ENCODE results near the gene SYP.

Gene SYP

DNA sequence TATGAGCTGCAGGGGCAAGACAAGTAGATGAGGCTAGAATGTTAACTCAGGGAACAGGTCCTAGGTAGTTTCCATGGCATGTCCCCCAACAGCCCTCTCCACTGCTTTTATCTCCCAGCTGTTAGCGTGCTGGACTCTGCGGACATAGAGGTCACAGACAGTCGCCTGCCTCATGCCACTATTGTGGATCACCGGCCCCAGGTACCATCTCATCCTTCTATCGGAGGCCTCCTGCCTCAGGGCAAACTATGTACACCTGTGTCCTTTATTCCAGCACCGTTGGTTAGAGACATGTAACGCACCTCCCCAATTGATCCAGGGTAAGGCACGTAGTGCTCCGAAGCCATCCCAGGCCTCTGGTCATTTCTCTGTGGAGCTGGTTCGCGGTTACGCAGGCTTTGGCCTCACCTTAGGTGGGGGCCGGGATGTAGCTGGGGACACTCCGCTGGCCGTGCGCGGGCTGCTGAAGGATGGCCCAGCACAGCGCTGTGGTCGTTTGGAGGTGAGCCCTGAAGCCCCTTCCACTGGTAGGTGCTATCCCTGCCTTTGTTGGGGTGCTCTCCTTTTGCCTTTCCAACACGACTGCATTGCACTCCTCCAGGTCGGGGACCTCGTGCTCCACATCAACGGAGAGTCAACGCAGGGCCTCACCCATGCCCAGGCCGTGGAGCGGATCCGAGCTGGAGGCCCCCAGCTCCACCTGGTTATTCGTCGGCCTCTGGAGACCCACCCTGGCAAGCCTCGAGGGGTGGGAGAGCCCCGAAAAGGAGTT is 35.2 kb downstream of the SYP start:
- no peaks in the 10 kb centered on the region for H4K20me1 ChIP-seq (ENCODE audit: insufficient read depth, low read length)
- H3K36me3 ChIP-seq (ENCODE audit: insufficient read depth, low read length), result no peaks in the 10 kb centered on the region
- H2AFZ ChIP-seq (ENCODE audit: low read depth, low read length), result no peak overlapping the region
- H3K27ac ChIP-seq (ENCODE audit: low read length), result no peak overlapping the region
- peaks cover 53% of the 10 kb centered on the region for H3K4me1 ChIP-seq (ENCODE audit: insufficient read depth, low read length)
- no peaks in the 10 kb centered on the region for H3K9me3 ChIP-seq (ENCODE audit: insufficient read depth, low read length, severe bottlenecking)
- H3K4me2 ChIP-seq (ENCODE audit: insufficient read depth, low read length), result peak overlapping the region; percentile 70
- H3K27me3 ChIP-seq (ENCODE audit: insufficient read depth, low read length, poor library complexity), result no peaks in the 10 kb centered on the region
- no peak overlapping the region for H3K9ac ChIP-seq (ENCODE audit: low read depth, low read length)
- ATAC-seq (ENCODE audit: insufficient read depth, low read depth) (no peak), DNase-seq (no peak)
- H3K79me2 ChIP-seq (ENCODE audit: insufficient read depth, low read length), result no peaks in the 10 kb centered on the region
- no peak overlapping the region; a peak in 1 of 4 replicates for H3K4me3 ChIP-seq (ENCODE audit: low read depth in 1 of 2, low read length in 2 of 2)
- TF ChIP-seq EZH2 (IDR thresholded peaks at IDR 0.05; ENCODE audit: borderline replicate concordance, low read depth, low read length, severe bottlenecking), result no peak
- TF ChIP-seq, protein P1, sequence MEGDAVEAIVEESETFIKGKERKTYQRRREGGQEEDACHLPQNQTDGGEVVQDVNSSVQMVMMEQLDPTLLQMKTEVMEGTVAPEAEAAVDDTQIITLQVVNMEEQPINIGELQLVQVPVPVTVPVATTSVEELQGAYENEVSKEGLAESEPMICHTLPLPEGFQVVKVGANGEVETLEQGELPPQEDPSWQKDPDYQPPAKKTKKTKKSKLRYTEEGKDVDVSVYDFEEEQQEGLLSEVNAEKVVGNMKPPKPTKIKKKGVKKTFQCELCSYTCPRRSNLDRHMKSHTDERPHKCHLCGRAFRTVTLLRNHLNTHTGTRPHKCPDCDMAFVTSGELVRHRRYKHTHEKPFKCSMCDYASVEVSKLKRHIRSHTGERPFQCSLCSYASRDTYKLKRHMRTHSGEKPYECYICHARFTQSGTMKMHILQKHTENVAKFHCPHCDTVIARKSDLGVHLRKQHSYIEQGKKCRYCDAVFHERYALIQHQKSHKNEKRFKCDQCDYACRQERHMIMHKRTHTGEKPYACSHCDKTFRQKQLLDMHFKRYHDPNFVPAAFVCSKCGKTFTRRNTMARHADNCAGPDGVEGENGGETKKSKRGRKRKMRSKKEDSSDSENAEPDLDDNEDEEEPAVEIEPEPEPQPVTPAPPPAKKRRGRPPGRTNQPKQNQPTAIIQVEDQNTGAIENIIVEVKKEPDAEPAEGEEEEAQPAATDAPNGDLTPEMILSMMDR (IDR thresholded peaks at IDR 0.05; ENCODE audit: borderline replicate concordance, extremely low read depth, low read length, poor library complexity, severe bottlenecking), result no peak

DNA sequence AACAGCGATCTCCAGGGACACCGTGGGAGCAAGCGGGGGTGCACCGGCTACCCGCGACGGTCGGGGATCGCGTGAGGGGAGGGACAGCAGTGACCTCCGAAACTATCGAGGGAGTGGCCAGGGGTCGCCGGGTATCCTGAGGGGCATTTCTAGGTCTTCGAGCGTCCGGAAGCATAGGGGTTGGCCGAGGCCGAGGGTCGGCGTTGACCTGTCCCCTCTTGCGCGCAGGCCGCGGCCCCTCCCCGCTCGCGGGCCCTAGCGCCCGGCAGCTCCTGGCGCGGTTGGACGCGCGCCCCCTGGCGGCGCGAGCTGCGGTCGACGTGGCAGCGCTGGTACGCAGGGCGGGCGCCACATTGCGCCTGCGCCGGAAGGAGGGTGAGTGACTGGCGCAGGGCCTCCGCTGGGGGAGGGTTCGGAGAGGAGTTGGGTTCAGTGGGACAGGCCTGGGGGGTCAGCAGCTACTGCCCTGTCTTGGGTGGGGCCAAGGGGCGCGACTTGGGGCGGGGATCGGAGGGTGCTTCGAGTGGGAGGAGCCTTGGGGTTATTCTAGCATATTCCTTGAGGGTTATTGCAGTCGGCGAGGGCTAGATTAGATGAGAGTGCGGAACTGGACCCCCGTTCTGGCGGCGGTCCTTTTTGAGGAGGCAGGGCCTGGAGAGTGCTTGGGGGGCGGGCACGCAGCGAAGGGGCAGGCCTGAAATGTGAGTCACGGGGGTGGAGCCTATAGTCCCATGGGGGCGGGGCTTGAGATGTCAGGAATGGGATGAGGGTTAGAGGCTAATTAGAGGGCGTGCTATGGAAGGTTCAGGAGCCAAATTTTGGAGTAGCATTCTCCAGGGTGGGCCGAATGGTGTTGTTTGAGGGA is 36.2 kb downstream of the SYP start:
- Histone ChIP-seq H3K36me3 (ENCODE audit: insufficient read depth, low read length) (no peaks in the 10 kb centered on the region), H3K4me2 (ENCODE audit: insufficient read depth, low read length) (peak overlapping the region; percentile 70), H3K4me1 (ENCODE audit: insufficient read depth, low read length) (peaks cover 53% of the 10 kb centered on the region), H2AFZ (ENCODE audit: low read depth, low read length) (peak overlapping the region; percentile 87), H3K27ac (ENCODE audit: low read length) (peak overlapping the region; percentile 89), H3K9me3 (ENCODE audit: insufficient read depth, low read length, severe bottlenecking) (no peaks in the 10 kb centered on the region), H3K27me3 (ENCODE audit: insufficient read depth, low read length, poor library complexity) (no peaks in the 10 kb centered on the region), H4K20me1 (ENCODE audit: insufficient read depth, low read length) (no peaks in the 10 kb centered on the region), H3K4me3 (ENCODE audit: low read depth in 1 of 2, low read length in 2 of 2) (peak overlapping the region in 1 of 2 experiments; percentile 59; a peak in 2 of 4 replicates), H3K9ac (ENCODE audit: low read depth, low read length) (peak overlapping the region; percentile 68), H3K79me2 (ENCODE audit: insufficient read depth, low read length) (no peaks in the 10 kb centered on the region)
- peak; percentile 73 for ATAC-seq (ENCODE audit: insufficient read depth, low read depth)
- DNase-seq, result peak; percentile 86
- TF ChIP-seq, protein P1 (IDR thresholded peaks at IDR 0.05; ENCODE audit: borderline replicate concordance, extremely low read depth, low read length, poor library complexity, severe bottlenecking), result peak; percentile 85
- TF ChIP-seq EZH2 (IDR thresholded peaks at IDR 0.05; ENCODE audit: borderline replicate concordance, low read depth, low read length, severe bottlenecking), result no peak

DNA sequence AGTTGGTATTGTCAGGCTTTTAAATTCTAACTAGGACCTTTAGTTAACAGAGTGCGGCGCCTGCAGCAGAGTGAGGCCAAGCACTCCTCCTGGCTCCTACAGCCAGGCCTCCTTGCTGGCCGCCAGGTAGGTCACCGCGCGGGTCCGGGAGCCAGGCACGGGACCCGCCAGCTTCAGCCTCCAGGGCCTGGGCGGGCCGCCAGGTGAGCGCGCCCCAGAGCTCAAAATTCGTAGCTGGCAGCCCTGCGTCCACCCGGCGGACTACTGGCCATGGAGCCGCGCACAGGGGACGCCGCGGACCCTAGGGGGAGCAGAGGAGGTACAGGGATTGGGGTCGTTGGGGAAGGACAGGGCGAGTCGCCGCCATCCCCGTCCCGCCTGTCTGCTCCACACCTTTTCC is 37.4 kb downstream of the SYP start, which contains the start of gene MAGIX:
Gene MAGIX (plus strand): TSS at position 139 of the 400 bp plus-strand sequence. CDS start 132 bp downstream, at position 271.
- peak within 1 kb of the TSS; percentile 70 for H3K4me2 ChIP-seq (ENCODE audit: insufficient read depth, low read length)
- H3K27ac ChIP-seq (ENCODE audit: low read length), result peak within 1 kb of the TSS; percentile 89
- H3K36me3 ChIP-seq (ENCODE audit: insufficient read depth, low read length), result no peaks in the 10 kb centered on the region
- H3K9ac ChIP-seq (ENCODE audit: low read depth, low read length), result peak within 1 kb of the TSS; percentile 68
- H3K27me3 ChIP-seq (ENCODE audit: insufficient read depth, low read length, poor library complexity), result no peaks in the 10 kb centered on the region
- peak within 1 kb of the TSS; percentile 87 for H2AFZ ChIP-seq (ENCODE audit: low read depth, low read length)
- DNase-seq (no peak), ATAC-seq (ENCODE audit: insufficient read depth, low read depth) (no peak)
- H3K9me3 ChIP-seq (ENCODE audit: insufficient read depth, low read length, severe bottlenecking), result no peaks in the 10 kb centered on the region
- no peaks in the 10 kb centered on the region for H4K20me1 ChIP-seq (ENCODE audit: insufficient read depth, low read length)
- TF ChIP-seq EZH2 (IDR thresholded peaks at IDR 0.05; ENCODE audit: borderline replicate concordance, low read depth, low read length, severe bottlenecking), result no peak
- TF ChIP-seq, protein P1 (IDR thresholded peaks at IDR 0.05; ENCODE audit: borderline replicate concordance, extremely low read depth, low read length, poor library complexity, severe bottlenecking), result no peak
- H3K4me1 ChIP-seq (ENCODE audit: insufficient read depth, low read length), result peaks cover 44% of the 10 kb centered on the region
- peak within 1 kb of the TSS in 1 of 2 experiments; percentile 59; a peak in 2 of 4 replicates for H3K4me3 ChIP-seq (ENCODE audit: low read depth in 1 of 2, low read length in 2 of 2)
- no peaks in the 10 kb centered on the region for H3K79me2 ChIP-seq (ENCODE audit: insufficient read depth, low read length)
